K562 (cell line): ENCODE data around the gene PACS1. TPM values are rescaled to one million over a fixed set of nuclear protein-coding genes. Genes with fewer than 3 reads are reported as not detected.

ENCODE experiments used
- E2F6 ChIP-seq, 2 experiments: IDR thresholded peaks; 2 replicates each; pipeline ENCODE4 v1.6.1; 2011; ENCODE audit warnings: borderline replicate concordance in 1 of 2, control low read depth in 1 of 2, low read depth in 1 of 2, low read length in 1 of 2, mild to moderate bottlenecking in 1 of 2, mixed read lengths in 1 of 2, moderate library complexity in 1 of 2; ENCODE audit not compliant: insufficient read depth in 1 of 2, insufficient read length in 1 of 2, poor library complexity in 1 of 2, severe bottlenecking in 1 of 2; ENCODE audit errors: extremely low read depth in 1 of 2
- ETS1 ChIP-seq: conservative IDR thresholded peaks from 2 replicates; pipeline ENCODE4 v1.6.1; 2011; ENCODE audit warnings: low read depth, mild to moderate bottlenecking, low read length; ENCODE audit not compliant: control insufficient read depth
- L3MBTL2 ChIP-seq: fragments of 450-650 bp; IDR thresholded peaks from 2 replicates; pipeline ENCODE4 v1.6.1; 2016; ENCODE audit warnings: mild to moderate bottlenecking, moderate library complexity
- PCBP1 ChIP-seq: fragments of 200-400 bp; formaldehyde crosslinking; IDR thresholded peaks from 2 replicates; pipeline ENCODE4 v1.6.1; 2018; ENCODE audit warnings: mild to moderate bottlenecking, low read depth, low read length; ENCODE audit not compliant: poor library complexity, severe bottlenecking
- PHF20 ChIP-seq: fragments of 450-650 bp; IDR thresholded peaks from 2 replicates; pipeline ENCODE4 v1.6.1; 2018; ENCODE audit not compliant: partially characterized antibody
- SMARCA4 ChIP-seq: fragments of 450-650 bp; IDR thresholded peaks from 2 replicates; pipeline ENCODE4 v1.6.1; 2016
- TAF1 ChIP-seq: IDR thresholded peaks from 2 replicates; pipeline ENCODE4 v1.6.1; 2011; ENCODE audit warnings: mild to moderate bottlenecking, low read length, moderate library complexity; ENCODE audit not compliant: insufficient read depth, control insufficient read depth, severe bottlenecking; ENCODE audit errors: extremely low read depth
- TBP ChIP-seq: optimal IDR thresholded peaks from 2 replicates; pipeline ENCODE3; 2011; ENCODE audit warnings: low read depth, low read length, improper control_type of control experiment
- YY1 ChIP-seq, 3 experiments: IDR thresholded peaks; 2 replicates each; pipeline ENCODE4 v1.6.1; 2011; ENCODE audit warnings: low read length in 2 of 3, mild to moderate bottlenecking in 2 of 3, moderate library complexity in 2 of 3, borderline replicate concordance in 1 of 3, control low read depth in 1 of 3, low read depth in 1 of 3; ENCODE audit not compliant: insufficient read depth in 3 of 3, insufficient replicate concordance in 2 of 3, control insufficient read depth in 1 of 3, insufficient read length in 1 of 3; ENCODE audit errors: extremely low read depth in 1 of 3
- ZNF140 ChIP-seq: fragments of 250-450 bp; sonication (Bioruptor Pico); IDR thresholded peaks from 2 replicates; pipeline ENCODE4 v1.8.0; 2021; ENCODE audit warnings: moderate library complexity, mild to moderate bottlenecking, inconsistent platforms
- ZNF143 ChIP-seq: sonication (generic); formaldehyde crosslinking; IDR thresholded peaks from 2 replicates; pipeline ENCODE4 v1.9.0; 2022; ENCODE audit warnings: mild to moderate bottlenecking, missing genetic modification reagents
- polyA plus RNA-seq, 8 experiments: library from polyadenylated mRNA; depleted of rRNA in 4 of 8; stranded (reverse) in 5 of 8; unstranded in 3 of 8; fragments of >200 nt; fragmentation: Nextera tagmentation in 2 of 8; fragmentation: Illumina TruSeq in 1 of 8; extraction: Ambion mirVana in 2 of 8; extraction: Trizol in 1 of 8; gene quantifications; 2 replicates each; pipeline versions ENCODE4 v1.2.1 to v1.2.3, GENCODE V29; 2011 to 2014; ENCODE audit warnings: inconsistent platforms in 1 of 8, missing spikeins in 1 of 8
- total RNA-seq, 7 experiments: library from RNA; depleted of rRNA in 6 of 7; stranded (reverse); fragments of >200 nt in 6 of 7; fragmentation: Illumina TruSeq in 2 of 7; extraction: Trizol in 2 of 7; gene quantifications; 2 replicates each; pipeline versions ENCODE4 v1.2.1 to v1.2.3, GENCODE V29; 2011 to 2021; ENCODE audit warnings: low replicate concordance in 1 of 7

Gene PACS1
- total and polyA plus RNA-seq, 9 of the 15 experiments (the other 6 are each of a cell fraction or from before 2014, with no cell fraction given): 0.34 to 28.1 (median 8.5) TPM

GRCh38 chr11:66070604-66071380, 720 bp downstream of the PACS1 start (continued):
- TF ChIP-seq PCBP1 (peak; percentile 56), E2F6 (IDR thresholded peaks at IDR 0.05; ENCODE audit: borderline replicate concordance in 1 of 2, extremely low read depth in 1 of 2, insufficient read depth in 1 of 2, insufficient read length in 1 of 2, low read depth in 1 of 2, low read length in 1 of 2, poor library complexity in 1 of 2, severe bottlenecking in 1 of 2) (peak in 1 of 2 experiments; percentile 4), ETS1 (0 out of 2 replicates have a peak, but pooled peaks have one; percentile 18), TAF1 (peak; percentile 3), SMARCA4 (0 out of 2 replicates have a peak, but pooled peaks have one; percentile 14), YY1 (IDR thresholded peaks at IDR 0.05; ENCODE audit: borderline replicate concordance in 1 of 3, control insufficient read depth in 1 of 3, extremely low read depth in 1 of 3, insufficient read depth in 3 of 3, insufficient read length in 1 of 3, insufficient replicate concordance in 2 of 3, low read depth in 1 of 3, low read length in 2 of 3) (peak in 1 of 3 experiments; percentile 5), ZNF143 (CRISPR knock-in tag) (no peak), L3MBTL2 (0 out of 2 replicates have a peak, but pooled peaks have one; percentile 5), ZNF140 (CRISPR knock-in tag) (no peak), PHF20 (peak; percentile 14), TBP (no peak)
